Measurements from ENCODE around the gene KCNH8.

Gene KCNH8

DNA sequence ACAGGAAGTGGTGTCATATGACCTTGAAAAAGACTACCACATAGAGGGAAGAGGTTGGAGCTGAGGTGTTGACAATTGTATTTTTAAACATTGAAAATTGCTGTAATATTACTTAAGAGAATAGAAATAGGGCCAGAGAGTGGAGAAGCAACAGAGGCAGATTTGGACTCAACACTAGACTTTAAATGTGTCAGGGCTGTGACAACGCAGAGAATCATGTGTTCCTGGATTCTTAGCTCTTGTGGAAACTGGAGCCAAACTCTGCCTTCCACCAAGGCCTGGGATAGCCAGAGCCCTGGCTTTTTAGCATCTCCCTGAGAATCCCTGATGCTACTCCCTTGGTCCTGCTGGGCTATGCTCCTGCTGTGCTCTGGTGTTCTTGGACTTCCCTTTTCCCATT lies 277.5 kb downstream of the KCNH8 start:
- Histone ChIP-seq H2AFZ (ENCODE audit: low read depth, low read length) (no peak overlapping the region), H3K4ac (ENCODE audit: low read depth in 1 of 2, low read length in 2 of 2) (no peak overlapping the region), H4K91ac (ENCODE audit: low read length) (no peak overlapping the region), H3K4me1 (ENCODE audit: control insufficient read depth, insufficient read depth, low read depth, low read length) (no peaks in the 10 kb centered on the region), H2BK120ac (ENCODE audit: low read depth, low read length) (no peak overlapping the region), H2BK15ac (ENCODE audit: low read depth, poor library complexity, severe bottlenecking) (no peak overlapping the region), H2BK12ac (ENCODE audit: low read length in 2 of 2) (no peak overlapping the region), H3K4me3 (ENCODE audit: insufficient read depth in 1 of 2, low read depth in 1 of 2, low read length in 2 of 2) (no peak overlapping the region), H2BK5ac (ENCODE audit: low read depth, low read length, poor library complexity, severe bottlenecking) (no peak overlapping the region), H3K4me2 (ENCODE audit: low read length, poor library complexity, severe bottlenecking) (no peak overlapping the region), H3K27me3 (ENCODE audit: control insufficient read depth in 1 of 2, insufficient read depth in 1 of 2, low read length in 2 of 2) (no peaks in the 10 kb centered on the region), H3K9me3 (ENCODE audit: control insufficient read depth, low read length) (no peaks in the 10 kb centered on the region), H3K23ac (ENCODE audit: low read length in 2 of 2) (no peak overlapping the region), H4K8ac (ENCODE audit: low read length) (no peak overlapping the region), H3K18ac (ENCODE audit: low read depth in 1 of 2, low read length in 2 of 2) (no peak overlapping the region), H3K27ac (ENCODE audit: low read length, poor library complexity, severe bottlenecking) (no peak overlapping the region), H3K79me1 (replicated peaks; ENCODE audit: low read length, poor library complexity, severe bottlenecking) (no peaks in the 10 kb centered on the region), H2AK5ac (ENCODE audit: low read length, severe bottlenecking) (no peak overlapping the region), H3K14ac (ENCODE audit: low read length in 2 of 2) (no peak overlapping the region), H3K36me3 (ENCODE audit: control insufficient read depth in 1 of 2, insufficient read depth in 2 of 2, low read depth in 1 of 2, low read length in 2 of 2) (no peaks in the 10 kb centered on the region), H3K9ac (ENCODE audit: low read length) (no peak overlapping the region)
- 73% methylated on average over 1 of the region's 1 CpG for WGBS
- no peak for DNase-seq

DNA sequence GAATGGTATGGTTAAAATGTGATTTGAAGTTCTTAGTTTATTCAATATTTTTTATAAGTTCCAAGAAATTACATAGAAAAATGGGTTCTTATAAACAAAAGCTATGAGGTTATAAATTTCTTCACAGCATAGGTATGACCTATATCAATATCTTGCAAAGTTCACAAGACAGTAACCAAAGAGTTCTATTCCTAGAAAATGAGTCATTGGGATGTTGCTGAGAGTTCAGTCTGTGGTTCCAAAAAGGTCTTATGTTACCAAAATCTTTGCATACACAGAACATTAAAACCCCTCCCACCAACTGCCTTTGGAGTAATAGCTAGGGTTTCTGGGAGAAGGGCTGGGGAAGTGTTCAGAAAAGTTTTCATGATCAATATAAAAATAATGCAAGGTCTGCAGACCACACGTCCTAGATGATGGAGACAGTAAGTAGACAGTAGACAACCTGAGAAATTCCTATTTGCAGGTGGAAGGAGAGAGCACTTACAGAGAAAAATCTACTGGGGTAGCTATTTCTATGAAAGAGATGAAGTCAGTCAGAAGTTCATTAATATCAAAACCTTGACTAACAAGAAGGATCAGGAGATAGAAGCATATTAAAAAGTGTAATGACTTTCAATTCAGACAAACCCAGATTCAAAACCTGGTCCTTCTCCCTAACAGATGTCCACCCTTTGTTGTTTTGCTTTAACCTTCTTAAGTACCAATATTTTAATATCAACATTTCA lies 279.3 kb downstream of the KCNH8 start:
- Histone ChIP-seq H3K4me2 (ENCODE audit: low read length, poor library complexity, severe bottlenecking) (no peak overlapping the region), H3K4me3 (ENCODE audit: insufficient read depth in 1 of 2, low read depth in 1 of 2, low read length in 2 of 2) (no peak overlapping the region), H3K23ac (ENCODE audit: low read length in 2 of 2) (no peak overlapping the region), H2BK5ac (ENCODE audit: low read depth, low read length, poor library complexity, severe bottlenecking) (no peak overlapping the region), H3K27me3 (ENCODE audit: control insufficient read depth in 1 of 2, insufficient read depth in 1 of 2, low read length in 2 of 2) (no peaks in the 10 kb centered on the region), H2AK5ac (ENCODE audit: low read length, severe bottlenecking) (no peak overlapping the region), H2AFZ (ENCODE audit: low read depth, low read length) (no peak overlapping the region), H4K91ac (ENCODE audit: low read length) (no peak overlapping the region), H3K9me3 (ENCODE audit: control insufficient read depth, low read length) (peaks cover 3% of the 10 kb centered on the region), H3K14ac (ENCODE audit: low read length in 2 of 2) (no peak overlapping the region), H3K79me1 (replicated peaks; ENCODE audit: low read length, poor library complexity, severe bottlenecking) (no peaks in the 10 kb centered on the region), H2BK120ac (ENCODE audit: low read depth, low read length) (no peak overlapping the region), H3K18ac (ENCODE audit: low read depth in 1 of 2, low read length in 2 of 2) (no peak overlapping the region), H2BK15ac (ENCODE audit: low read depth, poor library complexity, severe bottlenecking) (no peak overlapping the region), H3K4me1 (ENCODE audit: control insufficient read depth, insufficient read depth, low read depth, low read length) (no peaks in the 10 kb centered on the region), H3K9ac (ENCODE audit: low read length) (no peak overlapping the region), H2BK12ac (ENCODE audit: low read length in 2 of 2) (no peak overlapping the region), H3K27ac (ENCODE audit: low read length, poor library complexity, severe bottlenecking) (no peak overlapping the region), H4K8ac (ENCODE audit: low read length) (no peak overlapping the region), H3K36me3 (ENCODE audit: control insufficient read depth in 1 of 2, insufficient read depth in 2 of 2, low read depth in 1 of 2, low read length in 2 of 2) (no peaks in the 10 kb centered on the region), H3K4ac (ENCODE audit: low read depth in 1 of 2, low read length in 2 of 2) (no peak overlapping the region)
- 47% methylated on average over 1 of the region's 1 CpG for WGBS
- DNase-seq = no peak

DNA sequence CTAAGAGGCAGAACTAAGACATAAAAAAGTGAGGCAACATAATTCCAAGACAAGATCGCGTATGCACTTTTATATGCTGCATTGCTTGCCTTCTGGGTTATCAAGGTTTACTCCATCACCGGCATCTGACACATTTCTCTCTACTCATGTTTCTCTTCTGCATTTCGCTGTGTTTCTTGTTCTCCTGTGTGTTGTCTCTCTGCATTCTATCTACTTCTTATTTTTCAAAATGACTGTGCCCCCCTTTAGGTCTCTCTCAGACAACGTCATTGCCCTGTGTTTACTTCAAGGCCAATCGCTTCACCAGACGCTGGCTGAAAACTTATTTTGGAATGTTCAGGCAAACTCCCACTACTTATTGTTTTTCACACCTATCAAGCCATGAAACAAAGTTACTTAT lies 280.4 kb downstream of the KCNH8 start:
- Histone ChIP-seq H3K4me2 (ENCODE audit: low read length, poor library complexity, severe bottlenecking) (no peak overlapping the region), H4K91ac (ENCODE audit: low read length) (no peak overlapping the region), H3K4me1 (ENCODE audit: control insufficient read depth, insufficient read depth, low read depth, low read length) (no peaks in the 10 kb centered on the region), H2AFZ (ENCODE audit: low read depth, low read length) (no peak overlapping the region), H3K36me3 (ENCODE audit: control insufficient read depth in 1 of 2, insufficient read depth in 2 of 2, low read depth in 1 of 2, low read length in 2 of 2) (no peaks in the 10 kb centered on the region), H3K4ac (ENCODE audit: low read depth in 1 of 2, low read length in 2 of 2) (no peak overlapping the region), H2AK5ac (ENCODE audit: low read length, severe bottlenecking) (no peak overlapping the region), H2BK120ac (ENCODE audit: low read depth, low read length) (no peak overlapping the region), H3K27me3 (ENCODE audit: control insufficient read depth in 1 of 2, insufficient read depth in 1 of 2, low read length in 2 of 2) (no peaks in the 10 kb centered on the region), H3K23ac (ENCODE audit: low read length in 2 of 2) (no peak overlapping the region), H3K9ac (ENCODE audit: low read length) (no peak overlapping the region), H3K79me1 (replicated peaks; ENCODE audit: low read length, poor library complexity, severe bottlenecking) (no peaks in the 10 kb centered on the region), H3K9me3 (ENCODE audit: control insufficient read depth, low read length) (peaks cover 3% of the 10 kb centered on the region), H3K27ac (ENCODE audit: low read length, poor library complexity, severe bottlenecking) (no peak overlapping the region), H3K4me3 (ENCODE audit: insufficient read depth in 1 of 2, low read depth in 1 of 2, low read length in 2 of 2) (no peak overlapping the region), H4K8ac (ENCODE audit: low read length) (no peak overlapping the region), H2BK5ac (ENCODE audit: low read depth, low read length, poor library complexity, severe bottlenecking) (no peak overlapping the region), H2BK15ac (ENCODE audit: low read depth, poor library complexity, severe bottlenecking) (no peak overlapping the region), H2BK12ac (ENCODE audit: low read length in 2 of 2) (no peak overlapping the region), H3K18ac (ENCODE audit: low read depth in 1 of 2, low read length in 2 of 2) (no peak overlapping the region), H3K14ac (ENCODE audit: low read length in 2 of 2) (no peak overlapping the region)
- DNase-seq = no peak
- 91% methylated on average over 7 of the region's 7 CpGs for WGBS

DNA sequence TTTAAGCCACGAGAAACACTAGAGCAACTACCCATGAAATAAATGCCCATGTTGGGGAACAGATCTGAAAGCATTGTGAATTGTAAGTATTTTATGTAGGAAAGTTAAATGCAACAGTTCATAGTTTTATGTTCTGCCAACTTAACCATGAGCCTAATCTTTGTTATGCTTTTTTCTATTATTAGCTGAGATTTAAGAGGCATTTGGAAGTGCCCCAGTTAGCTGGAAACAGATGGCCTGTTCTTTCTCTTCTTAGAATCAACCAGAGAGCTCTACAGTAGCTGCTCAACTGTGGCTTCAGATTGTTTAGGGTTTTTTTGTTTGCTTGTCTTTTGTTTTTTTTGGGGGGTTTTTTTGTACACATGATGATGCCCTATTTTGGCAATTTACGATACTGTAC lies 284.4 kb downstream of the KCNH8 start:
- Histone ChIP-seq H2BK15ac (ENCODE audit: low read depth, poor library complexity, severe bottlenecking) (no peak overlapping the region), H3K4me2 (ENCODE audit: low read length, poor library complexity, severe bottlenecking) (no peak overlapping the region), H3K4me3 (ENCODE audit: insufficient read depth in 1 of 2, low read depth in 1 of 2, low read length in 2 of 2) (no peak overlapping the region), H2BK120ac (ENCODE audit: low read depth, low read length) (no peak overlapping the region), H3K79me1 (replicated peaks; ENCODE audit: low read length, poor library complexity, severe bottlenecking) (no peaks in the 10 kb centered on the region), H3K27me3 (ENCODE audit: control insufficient read depth in 1 of 2, insufficient read depth in 1 of 2, low read length in 2 of 2) (no peaks in the 10 kb centered on the region), H3K36me3 (ENCODE audit: control insufficient read depth in 1 of 2, insufficient read depth in 2 of 2, low read depth in 1 of 2, low read length in 2 of 2) (no peaks in the 10 kb centered on the region), H3K4me1 (ENCODE audit: control insufficient read depth, insufficient read depth, low read depth, low read length) (no peaks in the 10 kb centered on the region), H3K18ac (ENCODE audit: low read depth in 1 of 2, low read length in 2 of 2) (no peak overlapping the region), H3K14ac (ENCODE audit: low read length in 2 of 2) (no peak overlapping the region), H2AK5ac (ENCODE audit: low read length, severe bottlenecking) (no peak overlapping the region), H3K4ac (ENCODE audit: low read depth in 1 of 2, low read length in 2 of 2) (no peak overlapping the region), H2BK5ac (ENCODE audit: low read depth, low read length, poor library complexity, severe bottlenecking) (no peak overlapping the region), H4K8ac (ENCODE audit: low read length) (no peak overlapping the region), H4K91ac (ENCODE audit: low read length) (no peak overlapping the region), H3K27ac (ENCODE audit: low read length, poor library complexity, severe bottlenecking) (no peak overlapping the region), H3K9me3 (ENCODE audit: control insufficient read depth, low read length) (peaks cover 3% of the 10 kb centered on the region), H2BK12ac (ENCODE audit: low read length in 2 of 2) (no peak overlapping the region), H2AFZ (ENCODE audit: low read depth, low read length) (no peak overlapping the region), H3K9ac (ENCODE audit: low read length) (no peak overlapping the region), H3K23ac (ENCODE audit: low read length in 2 of 2) (no peak overlapping the region)
- DNase-seq = no peak
- WGBS = no CpG with 5 or more reads among the region's 2 CpGs

Measured in mesenchymal stem cell (in vitro differentiated cells and primary cell).